DND-41 (cell line): ENCODE measurements around the gene SLC24A3.

Experiments used
- CTCF ChIP-seq: IDR thresholded peaks from 2 replicates; pipeline ENCODE4 v1.5.1; 2012; ENCODE audit warnings: borderline replicate concordance, low read length, moderate library complexity, mild to moderate bottlenecking; ENCODE audit not compliant: poor library complexity, severe bottlenecking; ENCODE audit errors: extremely low read depth
- EZH2 ChIP-seq: IDR thresholded peaks from 3 replicates; pipeline ENCODE4 v1.6.1; 2012; ENCODE audit warnings: borderline replicate concordance, low read depth, mild to moderate bottlenecking, moderate library complexity, low read length, inconsistent platforms; ENCODE audit not compliant: severe bottlenecking

- no peak for TF ChIP-seq CTCF
- no peak for TF ChIP-seq EZH2
Observed at GRCh38 chr20:19396460-19397081, 184.1 kb downstream of the SLC24A3 start.
